Lower lobe of right lung (tissue), 2 donors: Measurements from ENCODE around the gene SLC27A5. TPM values are rescaled to one million over a fixed set of nuclear protein-coding genes. Genes with fewer than 3 reads are reported as not detected.

Source experiments
- ATAC-seq, 2 donors: fragments of 200-7000 bp; cut with Tn5 transposase; one replicate each; pipeline ENCODE4 v1.9.1; 2020 to 2022; ENCODE audit warnings: mild to moderate bottlenecking in 2 of 2, moderate library complexity in 2 of 2
- DNase-seq: peaks from one replicate; pipeline ENCODE4 v3.0.0-alpha.2; 2020
- H3K27ac ChIP-seq: fragments of 200-600 bp; one replicate; pipeline ENCODE4 v1.8.0; 2022
- H3K27me3 ChIP-seq: fragments of 200-600 bp; one replicate; pipeline ENCODE4 v1.8.0; 2022; ENCODE audit warnings: low read depth
- H3K36me3 ChIP-seq: fragments of 200-600 bp; one replicate; pipeline ENCODE4 v1.8.0; 2022; ENCODE audit warnings: mild to moderate bottlenecking
- H3K4me1 ChIP-seq: fragments of 200-600 bp; one replicate; pipeline ENCODE4 v1.8.0; 2022
- H3K4me3 ChIP-seq: fragments of 200-600 bp; one replicate; pipeline ENCODE4 v1.8.0; 2022; ENCODE audit warnings: mild to moderate bottlenecking
- H3K9me3 ChIP-seq: fragments of 200-600 bp; one replicate; pipeline ENCODE4 v1.8.0; 2022
- intact Hi-C: fragments of 100-400 bp; cut with DNase I; formaldehyde crosslinking; loops from one replicate; pipeline ENCODE4 v1.11.0; 2022
- total RNA-seq: library from RNA; stranded (reverse); fragmentation: NEBNext Ultra II Directional; extraction: Animal tissue kit (Norgen Biotek cat#: 25700); gene quantifications from one replicate; pipeline ENCODE4 v1.2.1, GENCODE V29; 2021
- TF ChIP-seq, protein P1 (sequence below): fragments of 200-600 bp; IDR thresholded peaks from one replicate; pipeline ENCODE4 v1.8.0; 2022; ENCODE audit warnings: antibody characterized with exemption, mild to moderate bottlenecking
- donor health status: DM: no; HTN: yes; CAD: no; lungs with severe emphysema.

Gene SLC27A5
- total RNA-seq, 1 donor from 2014 or later, result 6.6 TPM

DNA sequence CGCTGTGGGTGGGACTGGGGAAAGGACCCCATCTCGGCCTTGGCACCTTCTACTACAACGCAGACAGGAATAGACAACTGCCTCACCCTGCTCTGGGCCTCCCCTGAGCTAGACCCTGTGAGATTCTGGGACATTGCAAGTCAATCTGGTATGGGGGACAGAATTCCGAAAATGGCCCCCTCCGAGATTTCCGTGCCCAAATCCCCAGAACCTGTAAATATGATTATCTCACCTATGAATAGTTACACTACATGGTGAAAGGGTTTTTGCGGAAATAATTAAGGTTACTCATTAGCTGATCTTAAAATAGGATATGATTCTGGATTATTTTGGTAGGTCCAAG, 8.4 kb upstream of the SLC27A5 start:
- Histone ChIP-seq H3K27me3 (no peaks in the 10 kb centered on the region), H3K36me3 (peaks cover 20% of the 10 kb centered on the region), H3K4me3 (peak overlapping the region; percentile 97), H3K9me3 (no peaks in the 10 kb centered on the region), H3K4me1 (peaks cover 35% of the 10 kb centered on the region), H3K27ac (peak overlapping the region; percentile 98)
- DNase-seq (no peak), ATAC-seq (no peak)
- TF ChIP-seq, protein P1, sequence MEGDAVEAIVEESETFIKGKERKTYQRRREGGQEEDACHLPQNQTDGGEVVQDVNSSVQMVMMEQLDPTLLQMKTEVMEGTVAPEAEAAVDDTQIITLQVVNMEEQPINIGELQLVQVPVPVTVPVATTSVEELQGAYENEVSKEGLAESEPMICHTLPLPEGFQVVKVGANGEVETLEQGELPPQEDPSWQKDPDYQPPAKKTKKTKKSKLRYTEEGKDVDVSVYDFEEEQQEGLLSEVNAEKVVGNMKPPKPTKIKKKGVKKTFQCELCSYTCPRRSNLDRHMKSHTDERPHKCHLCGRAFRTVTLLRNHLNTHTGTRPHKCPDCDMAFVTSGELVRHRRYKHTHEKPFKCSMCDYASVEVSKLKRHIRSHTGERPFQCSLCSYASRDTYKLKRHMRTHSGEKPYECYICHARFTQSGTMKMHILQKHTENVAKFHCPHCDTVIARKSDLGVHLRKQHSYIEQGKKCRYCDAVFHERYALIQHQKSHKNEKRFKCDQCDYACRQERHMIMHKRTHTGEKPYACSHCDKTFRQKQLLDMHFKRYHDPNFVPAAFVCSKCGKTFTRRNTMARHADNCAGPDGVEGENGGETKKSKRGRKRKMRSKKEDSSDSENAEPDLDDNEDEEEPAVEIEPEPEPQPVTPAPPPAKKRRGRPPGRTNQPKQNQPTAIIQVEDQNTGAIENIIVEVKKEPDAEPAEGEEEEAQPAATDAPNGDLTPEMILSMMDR, result no peak
- intact Hi-C loops, result no loop called here

DNA sequence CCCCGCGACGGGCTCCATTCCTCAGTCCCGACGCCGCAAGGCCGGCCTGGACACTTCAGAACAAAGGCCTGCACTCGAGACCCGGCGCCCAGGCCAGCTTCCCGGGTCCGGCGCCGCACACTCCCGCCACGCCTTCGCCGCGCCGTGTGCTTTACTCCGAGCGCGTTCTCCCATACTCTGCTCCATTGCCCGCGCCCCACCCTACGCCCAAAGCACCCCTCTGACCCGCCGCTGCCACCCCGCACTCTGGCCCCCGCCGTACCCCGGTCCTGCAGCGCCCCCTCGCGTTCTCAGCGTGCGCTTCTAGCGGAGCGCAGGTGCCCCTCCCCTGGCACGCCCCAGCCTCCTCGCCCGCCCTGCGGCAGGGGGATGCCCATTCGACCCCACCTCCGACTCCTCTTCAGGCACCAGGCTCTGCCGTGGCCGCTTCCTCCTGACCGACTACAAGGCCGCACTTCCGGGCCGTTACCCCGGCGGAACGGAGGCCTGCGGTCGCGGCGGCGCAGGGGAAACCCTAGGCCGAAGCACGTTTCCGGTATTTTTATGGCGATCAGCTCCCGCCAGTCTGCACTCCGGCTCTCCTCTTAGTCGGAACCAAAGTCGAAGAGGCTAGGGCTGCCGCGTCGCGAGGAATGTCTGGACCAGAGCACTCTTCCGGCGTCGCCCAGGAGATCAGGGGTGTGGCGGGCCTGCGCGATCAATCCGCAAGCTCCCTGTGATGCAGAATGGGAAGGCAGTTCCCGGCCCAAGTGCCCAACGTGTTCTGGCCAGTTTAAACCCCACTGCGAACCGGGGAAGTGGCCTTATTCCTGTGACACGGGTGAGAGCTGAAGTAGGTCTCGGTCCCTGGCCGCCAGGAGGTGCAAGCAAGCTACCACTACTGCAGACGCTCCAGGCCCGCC, 7.8 kb upstream of the SLC27A5 start, which contains the start of gene ZBTB45:
ZBTB45 (minus strand) TSS at position 456 of the 902 bp plus-strand sequence. CDS start 2,137 bp downstream, outside the sequence.
- TF ChIP-seq, protein P1, result peak; percentile 59
- peak within 1 kb of the TSS; percentile 98 for H3K27ac ChIP-seq
- H3K36me3 ChIP-seq, result peaks cover 20% of the 10 kb centered on the region
- intact Hi-C loops, result no loop called here
- peak; percentile 89 to 92 for ATAC-seq
- H3K9me3 ChIP-seq, result no peaks in the 10 kb centered on the region
- peaks cover 38% of the 10 kb centered on the region for H3K4me1 ChIP-seq
- peak; percentile 93 for DNase-seq
- H3K4me3 ChIP-seq, result peak within 1 kb of the TSS; percentile 97
- no peaks in the 10 kb centered on the region for H3K27me3 ChIP-seq

- peaks cover 43% of the 10 kb centered on the region for H3K4me1 ChIP-seq
- H3K9me3 ChIP-seq, result no peaks in the 10 kb centered on the region
- peak overlapping the region; percentile 97 for H3K4me3 ChIP-seq
- H3K27ac ChIP-seq, result peak overlapping the region; percentile 98
- peaks cover 20% of the 10 kb centered on the region for H3K36me3 ChIP-seq
- intact Hi-C loops, result no loop called here
- ATAC-seq (peak; percentile 71 to 72), DNase-seq (peak; percentile 74)
- TF ChIP-seq, protein P1, result peak; percentile 57
- no peaks in the 10 kb centered on the region for H3K27me3 ChIP-seq
These were observed 7.2 kb upstream of the SLC27A5 start for GRCh38 chr19:58519087-58519354.

GRCh38 chr19:58518256-58519086, 6.7 kb upstream of the SLC27A5 start:
- Histone ChIP-seq H3K27me3 (no peaks in the 10 kb centered on the region), H3K9me3 (no peaks in the 10 kb centered on the region), H3K4me1 (peaks cover 49% of the 10 kb centered on the region), H3K4me3 (peak overlapping the region; percentile 97), H3K36me3 (peaks cover 20% of the 10 kb centered on the region), H3K27ac (peak overlapping the region; percentile 98)
- ATAC-seq, result no peak
- intact Hi-C loops, result no loop called here
- DNase-seq, result peak; percentile 56
- TF ChIP-seq, protein P1, result no peak

GRCh38 chr19:58516964-58517833, 5.4 kb upstream of the SLC27A5 start:
- ATAC-seq, result no peak
- DNase-seq, result peak; percentile 50
- Histone ChIP-seq H3K4me1 (peaks cover 50% of the 10 kb centered on the region), H3K4me3 (no peak overlapping the region), H3K36me3 (peaks cover 20% of the 10 kb centered on the region), H3K27me3 (no peaks in the 10 kb centered on the region), H3K9me3 (no peaks in the 10 kb centered on the region), H3K27ac (no peak overlapping the region)
- TF ChIP-seq, protein P1, result no peak
- intact Hi-C loops, result no loop called here
